ENCODE results near the gene PCCA.

The PCCA gene

GRCh38 chr13:100333141-100333540 is 244.2 kb downstream of the PCCA start:
- Mint-ChIP-seq H3K27ac (no peak overlapping the region), H3K27me3 (no peaks in the 10 kb centered on the region), H3K4me1 (no peaks in the 10 kb centered on the region), H3K4me3 (no peak overlapping the region), H3K9me3 (peaks cover 14% of the 10 kb centered on the region), H3K36me3 (ENCODE audit: low read depth) (peaks cover 25% of the 10 kb centered on the region)
- ATAC-seq (no peak), DNase-seq (no peak)

- peaks cover 14% of the 10 kb centered on the region for H3K9me3 Mint-ChIP-seq
- ATAC-seq (no peak), DNase-seq (no peak)
- H3K27ac Mint-ChIP-seq, result no peak overlapping the region
- H3K36me3 Mint-ChIP-seq (ENCODE audit: low read depth), result peaks cover 21% of the 10 kb centered on the region
- H3K27me3 Mint-ChIP-seq, result no peaks in the 10 kb centered on the region
- no peaks in the 10 kb centered on the region for H3K4me1 Mint-ChIP-seq
- no peak overlapping the region for H3K4me3 Mint-ChIP-seq
These were observed 245.3 kb downstream of the PCCA start for GRCh38 chr13:100334214-100334613.

- H3K27me3 Mint-ChIP-seq, result no peaks in the 10 kb centered on the region
- H3K9me3 Mint-ChIP-seq, result peaks cover 14% of the 10 kb centered on the region
- DNase-seq (no peak), ATAC-seq (no peak)
- no peak overlapping the region for H3K27ac Mint-ChIP-seq
- no peak overlapping the region for H3K4me3 Mint-ChIP-seq
- peaks cover 19% of the 10 kb centered on the region for H3K36me3 Mint-ChIP-seq (ENCODE audit: low read depth)
- H3K4me1 Mint-ChIP-seq, result peaks cover 11% of the 10 kb centered on the region
These were observed 248.1 kb downstream of the PCCA start for GRCh38 chr13:100336795-100337516.

- Mint-ChIP-seq H3K4me3 (no peak overlapping the region), H3K27ac (no peak overlapping the region), H3K4me1 (peaks cover 11% of the 10 kb centered on the region), H3K27me3 (no peaks in the 10 kb centered on the region), H3K36me3 (ENCODE audit: low read depth) (peaks cover 20% of the 10 kb centered on the region), H3K9me3 (peaks cover 10% of the 10 kb centered on the region)
- DNase-seq (no peak), ATAC-seq (no peak)
These were observed 249.4 kb downstream of the PCCA start for GRCh38 chr13:100338275-100338674.

GRCh38 chr13:100339411-100339940 is 250.6 kb downstream of the PCCA start:
- Mint-ChIP-seq H3K27ac (no peak overlapping the region), H3K36me3 (ENCODE audit: low read depth) (peaks cover 14% of the 10 kb centered on the region), H3K4me3 (no peak overlapping the region), H3K27me3 (no peaks in the 10 kb centered on the region), H3K9me3 (peaks cover 2% of the 10 kb centered on the region), H3K4me1 (peaks cover 11% of the 10 kb centered on the region)
- ATAC-seq (no peak), DNase-seq (no peak)

GRCh38 chr13:100340865-100341264 is 252.0 kb downstream of the PCCA start:
- H3K27ac Mint-ChIP-seq, result no peak overlapping the region
- no peak for ATAC-seq
- H3K4me3 Mint-ChIP-seq, result no peak overlapping the region

GRCh38 chr13:100341327-100341726 is 252.4 kb downstream of the PCCA start:
- Mint-ChIP-seq H3K27me3 (no peaks in the 10 kb centered on the region), H3K4me1 (peaks cover 11% of the 10 kb centered on the region), H3K9me3 (no peaks in the 10 kb centered on the region), H3K36me3 (ENCODE audit: low read depth) (peaks cover 10% of the 10 kb centered on the region), H3K27ac (no peak overlapping the region), H3K4me3 (no peak overlapping the region)
- no peak for DNase-seq
- peak; percentile 46 for ATAC-seq

More at GRCh38 chr13:100340865-100341264, 252.0 kb downstream of the PCCA start:
- no peaks in the 10 kb centered on the region for H3K27me3 Mint-ChIP-seq
- peaks cover 11% of the 10 kb centered on the region for H3K4me1 Mint-ChIP-seq
- no peaks in the 10 kb centered on the region for H3K9me3 Mint-ChIP-seq
- H3K36me3 Mint-ChIP-seq (ENCODE audit: low read depth), result peaks cover 7% of the 10 kb centered on the region
- no peak for DNase-seq

- Mint-ChIP-seq H3K4me1 (peaks cover 11% of the 10 kb centered on the region), H3K27ac (no peak overlapping the region), H3K4me3 (no peak overlapping the region), H3K9me3 (no peaks in the 10 kb centered on the region), H3K36me3 (ENCODE audit: low read depth) (peaks cover 10% of the 10 kb centered on the region), H3K27me3 (no peaks in the 10 kb centered on the region)
- ATAC-seq (no peak), DNase-seq (no peak)
These were observed 255.7 kb downstream of the PCCA start for GRCh38 chr13:100344544-100344943.

- H3K27ac Mint-ChIP-seq, result no peak overlapping the region
- no peak overlapping the region for H3K4me3 Mint-ChIP-seq
- no peaks in the 10 kb centered on the region for H3K9me3 Mint-ChIP-seq
- H3K36me3 Mint-ChIP-seq (ENCODE audit: low read depth), result peaks cover 12% of the 10 kb centered on the region
- H3K27me3 Mint-ChIP-seq, result no peaks in the 10 kb centered on the region
- ATAC-seq (no peak), DNase-seq (no peak)
- no peaks in the 10 kb centered on the region for H3K4me1 Mint-ChIP-seq
These were observed 259.1 kb downstream of the PCCA start for GRCh38 chr13:100347968-100348367.

- H3K36me3 Mint-ChIP-seq (ENCODE audit: low read depth), result peaks cover 8% of the 10 kb centered on the region
- H3K9me3 Mint-ChIP-seq, result no peaks in the 10 kb centered on the region
- H3K27ac Mint-ChIP-seq, result no peak overlapping the region
- DNase-seq, result no peak
- no peaks in the 10 kb centered on the region for H3K4me1 Mint-ChIP-seq
- no peak overlapping the region for H3K4me3 Mint-ChIP-seq
- ATAC-seq, result no peak
- H3K27me3 Mint-ChIP-seq, result no peaks in the 10 kb centered on the region
These were observed 260.7 kb downstream of the PCCA start for GRCh38 chr13:100349594-100349993.

- Mint-ChIP-seq H3K36me3 (ENCODE audit: low read depth) (peaks cover 6% of the 10 kb centered on the region), H3K27me3 (no peaks in the 10 kb centered on the region), H3K9me3 (no peaks in the 10 kb centered on the region), H3K4me3 (no peak overlapping the region), H3K4me1 (no peaks in the 10 kb centered on the region), H3K27ac (no peak overlapping the region)
- ATAC-seq, result no peak
- no peak for DNase-seq
These were observed 261.7 kb downstream of the PCCA start for GRCh38 chr13:100350601-100351000.

GRCh38 chr13:100356426-100356825 is 267.5 kb downstream of the PCCA start:
- no peaks in the 10 kb centered on the region for H3K9me3 Mint-ChIP-seq
- no peaks in the 10 kb centered on the region for H3K27me3 Mint-ChIP-seq
- peaks cover 2% of the 10 kb centered on the region for H3K36me3 Mint-ChIP-seq (ENCODE audit: low read depth)
- no peaks in the 10 kb centered on the region for H3K4me1 Mint-ChIP-seq
- DNase-seq (no peak), ATAC-seq (no peak)
- no peak overlapping the region for H3K4me3 Mint-ChIP-seq
- H3K27ac Mint-ChIP-seq, result no peak overlapping the region

GRCh38 chr13:100356889-100357288 is 268.0 kb downstream of the PCCA start:
- Mint-ChIP-seq H3K4me1 (no peaks in the 10 kb centered on the region), H3K27me3 (no peaks in the 10 kb centered on the region), H3K27ac (no peak overlapping the region), H3K9me3 (no peaks in the 10 kb centered on the region), H3K36me3 (ENCODE audit: low read depth) (peaks cover 1% of the 10 kb centered on the region), H3K4me3 (no peak overlapping the region)
- DNase-seq, result no peak
- ATAC-seq, result no peak

- H3K4me1 Mint-ChIP-seq, result no peaks in the 10 kb centered on the region
- no peak for ATAC-seq
- no peaks in the 10 kb centered on the region for H3K9me3 Mint-ChIP-seq
These were observed 268.9 kb downstream of the PCCA start for GRCh38 chr13:100357764-100358163.

GRCh38 chr13:100361504-100361903 is 272.6 kb downstream of the PCCA start:
- no peaks in the 10 kb centered on the region for H3K9me3 Mint-ChIP-seq
- H3K4me3 Mint-ChIP-seq, result no peak overlapping the region
- no peak overlapping the region for H3K27ac Mint-ChIP-seq
- peaks cover 2% of the 10 kb centered on the region for H3K4me1 Mint-ChIP-seq
- DNase-seq (no peak), ATAC-seq (no peak)
- no peaks in the 10 kb centered on the region for H3K27me3 Mint-ChIP-seq
- H3K36me3 Mint-ChIP-seq (ENCODE audit: low read depth), result no peaks in the 10 kb centered on the region

More at GRCh38 chr13:100357764-100358163, 268.9 kb downstream of the PCCA start:
- Mint-ChIP-seq H3K4me3 (no peak overlapping the region), H3K27me3 (no peaks in the 10 kb centered on the region), H3K27ac (no peak overlapping the region), H3K36me3 (ENCODE audit: low read depth) (no peaks in the 10 kb centered on the region)
- DNase-seq, result no peak
